Measurements from ENCODE around the gene COA6. TPM values are rescaled to one million over a fixed set of nuclear protein-coding genes. Genes with fewer than 3 reads are reported as not detected.
"Not testable (repeated sequence)": the region's sequence is repeated elsewhere in the genome, so short reads cannot be mapped to it uniquely, and the experiment has no call there.

Gene COA6
- total RNA-seq, 1 donor from 2014 or later = 14.3 TPM

DNA sequence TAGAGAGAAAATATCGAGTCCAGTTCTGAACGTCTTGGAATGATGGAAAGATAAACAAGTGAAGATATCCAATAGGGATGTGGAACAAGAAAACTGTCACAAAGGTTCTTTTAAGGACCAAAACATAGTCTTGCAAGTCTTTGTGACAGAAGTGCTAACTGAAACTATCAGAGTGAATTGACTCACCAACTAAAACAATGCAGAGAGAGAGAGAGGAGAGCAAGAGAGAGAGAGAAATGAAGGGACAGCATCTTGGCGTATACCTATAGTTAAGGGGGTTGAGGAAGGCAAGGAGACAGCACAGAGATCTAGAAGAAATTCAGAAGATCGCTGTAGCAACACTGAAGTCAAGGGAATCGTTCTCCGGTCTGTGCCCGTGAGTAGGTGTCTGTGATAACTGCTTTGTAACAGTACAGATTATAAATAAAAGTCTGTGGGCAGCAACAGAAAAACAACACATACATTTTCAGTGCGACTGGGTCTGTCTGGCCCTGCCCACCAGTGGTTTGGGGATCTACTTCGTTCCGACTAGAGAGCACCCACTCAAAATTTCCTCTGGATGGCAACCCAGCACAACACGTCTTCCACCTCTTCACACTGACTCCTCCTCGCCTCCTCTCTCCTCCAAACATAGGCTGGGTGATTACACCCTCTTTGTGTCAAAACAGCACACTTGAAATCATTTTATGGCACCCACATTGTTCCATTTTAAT, 4.8 kb upstream of the COA6 start:
- FAIRE-seq (no peak), DNase-seq (ENCODE audit: low spot score in 2 of 2) (no peak)

DNA sequence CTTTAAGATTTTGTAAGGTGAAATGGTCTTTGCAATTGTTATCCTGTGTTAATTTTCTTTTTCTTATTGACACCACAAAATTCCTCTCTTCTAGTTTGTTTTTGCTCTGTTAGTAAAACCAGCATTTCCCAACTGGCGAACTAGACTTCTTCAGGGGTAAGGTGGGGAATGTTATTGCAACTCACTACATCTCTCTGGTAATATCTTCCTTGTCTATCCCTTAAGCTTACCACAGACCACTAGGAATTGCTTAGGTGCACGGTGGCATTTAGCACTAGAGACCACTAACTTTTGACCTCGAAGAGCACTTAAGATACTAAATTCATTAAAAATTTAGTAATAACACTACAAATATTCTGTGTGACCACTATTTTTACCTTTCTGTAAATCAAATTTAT, 4.2 kb upstream of the COA6 start:
- no peak for DNase-seq (ENCODE audit: low spot score in 2 of 2)
- FAIRE-seq = no peak

DNA sequence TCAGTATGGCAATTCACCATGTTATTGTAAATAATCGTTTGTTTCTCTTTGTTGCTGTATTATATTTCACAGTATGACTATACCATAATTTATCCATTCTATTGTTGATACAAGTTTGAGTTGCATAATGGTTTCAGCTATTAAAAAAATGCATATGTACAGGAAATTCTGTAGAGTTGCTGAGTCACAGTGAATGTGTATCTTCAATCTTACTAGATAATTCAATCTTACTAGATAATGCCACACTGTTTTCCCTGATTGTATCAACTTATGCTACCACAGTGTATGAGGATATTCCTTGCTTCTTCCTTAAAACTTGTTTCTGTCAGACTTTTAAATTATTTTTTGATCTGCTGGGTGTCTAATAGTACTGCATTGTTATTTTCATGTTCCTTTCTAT, 3.5 kb upstream of the COA6 start:
- DNase-seq (ENCODE audit: low spot score in 2 of 2) (no peak), FAIRE-seq (no peak)

DNA sequence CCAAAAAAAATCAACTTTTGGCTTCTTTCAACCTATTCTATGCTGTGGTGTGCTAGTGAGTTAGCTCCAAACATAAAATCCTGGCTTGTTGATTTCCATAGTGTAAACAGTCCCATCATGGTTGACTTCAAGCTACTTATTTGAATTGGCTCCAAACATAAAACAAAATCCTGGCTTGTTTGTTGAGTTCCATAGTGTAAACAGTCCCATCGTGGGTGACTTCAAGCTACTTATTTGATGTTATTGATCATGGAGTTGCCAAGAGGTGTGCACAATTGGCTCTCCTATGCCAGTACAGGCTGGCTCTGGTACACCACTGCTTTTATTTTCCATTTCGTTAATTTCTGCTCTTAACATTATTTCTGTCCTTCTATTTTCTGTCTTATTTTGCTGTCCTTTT, 1.8 kb upstream of the COA6 start:
- DNase-seq (ENCODE audit: low spot score in 2 of 2) (no peak), FAIRE-seq (no peak)

DNA sequence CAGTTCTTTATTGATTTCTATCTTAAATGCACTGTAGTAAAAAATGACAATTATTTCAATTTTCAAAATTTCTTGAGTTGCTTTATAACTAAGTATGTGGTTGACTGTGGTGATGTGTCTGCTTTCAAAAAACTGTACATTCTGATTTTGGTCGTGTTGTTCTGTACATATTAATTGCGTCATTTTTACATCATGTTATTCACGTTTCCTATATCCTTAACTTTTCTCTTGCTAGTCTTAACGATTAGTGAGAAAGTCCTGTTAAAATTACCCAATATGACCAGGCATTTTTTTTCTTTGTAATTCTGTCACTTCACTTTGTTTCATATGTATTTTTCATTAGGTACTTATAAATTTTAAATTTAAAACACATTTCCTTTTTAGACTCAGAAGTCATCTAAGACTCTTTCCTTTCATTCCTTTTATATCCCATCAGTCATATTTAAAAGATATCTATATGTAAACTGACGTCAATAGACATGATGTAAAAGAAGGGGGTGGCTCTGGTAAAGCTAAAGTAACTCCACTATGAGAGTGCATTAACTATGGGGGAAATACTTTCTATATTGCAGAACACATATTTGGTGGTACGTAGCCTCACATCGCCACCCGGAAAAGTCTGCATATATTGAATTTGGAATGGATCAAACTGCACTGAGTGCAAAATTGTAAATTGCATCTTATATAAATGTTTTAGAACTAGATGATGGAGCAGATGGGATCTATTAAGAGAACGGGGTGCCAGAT, 1.1 kb upstream of the COA6 start:
- FAIRE-seq = no peak

DNA sequence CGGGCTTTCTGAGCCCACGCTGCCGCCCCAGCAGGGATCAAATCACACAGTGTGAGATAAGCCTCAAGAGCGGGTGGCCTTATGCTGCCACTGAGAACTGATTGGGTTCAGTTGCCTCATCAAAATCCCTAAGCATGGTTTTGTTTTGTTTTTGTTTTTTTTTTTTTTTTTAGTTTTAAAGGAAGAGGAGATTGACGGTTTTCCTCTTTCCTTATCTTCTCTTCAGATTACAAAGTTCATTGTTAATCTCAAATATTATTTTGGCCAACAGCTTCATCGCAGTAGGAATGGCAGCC, 651 bp downstream of the COA6 start:
- DNase-seq (ENCODE audit: low spot score in 2 of 2) (no peak), FAIRE-seq (no peak)

More for the DNA sequence above, 1.1 kb upstream of the COA6 start:
- DNase-seq (ENCODE audit: low spot score in 2 of 2) = no peak

DNA sequence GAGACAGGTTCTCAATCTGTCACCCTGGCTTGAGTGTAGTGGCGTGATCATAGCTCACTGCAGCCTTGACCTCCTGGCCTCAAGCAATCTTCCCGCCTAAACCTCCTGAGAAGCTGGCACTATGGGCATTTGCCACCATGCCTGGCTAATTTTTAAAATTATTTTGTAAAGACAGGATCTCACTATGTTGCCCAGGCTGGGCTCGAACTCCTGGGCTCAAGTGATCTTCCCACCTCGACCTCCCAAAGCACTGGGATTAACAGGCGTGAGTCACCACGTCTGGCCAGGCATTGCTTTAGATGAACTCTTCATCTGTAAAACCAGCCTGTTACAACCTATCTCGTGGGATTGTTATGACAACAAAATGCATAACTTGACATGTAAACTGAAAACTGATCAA, 2.4 kb downstream of the COA6 start:
- FAIRE-seq (no peak), DNase-seq (ENCODE audit: low spot score in 2 of 2) (no peak)

DNA sequence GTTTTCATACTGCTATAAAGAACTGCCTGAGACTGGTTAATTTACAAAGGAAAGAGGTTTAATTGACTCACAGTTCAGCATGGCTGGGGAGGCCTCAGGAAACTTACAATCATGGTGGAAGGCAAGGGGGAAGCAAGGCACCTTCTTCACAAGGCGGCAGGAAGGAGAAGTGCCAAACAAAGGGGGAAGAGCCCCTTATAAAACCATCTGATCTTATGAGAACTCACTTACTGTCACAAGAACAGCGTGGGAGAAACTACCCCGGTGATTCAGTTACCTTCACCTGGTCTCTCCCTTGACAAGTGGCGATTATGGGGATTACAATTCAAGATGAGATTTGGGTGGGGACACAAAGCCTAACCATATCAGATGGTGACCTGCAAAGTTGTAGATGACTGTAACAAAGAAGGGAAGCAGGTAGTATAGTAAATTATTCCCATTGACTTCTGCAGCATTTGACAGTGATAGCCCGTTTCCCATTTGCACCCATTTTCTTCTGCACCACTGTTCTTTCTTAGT, 6.4 kb downstream of the COA6 start:
- not testable (repeated sequence) for FAIRE-seq; DNase-seq (ENCODE audit: low spot score in 2 of 2)

DNA sequence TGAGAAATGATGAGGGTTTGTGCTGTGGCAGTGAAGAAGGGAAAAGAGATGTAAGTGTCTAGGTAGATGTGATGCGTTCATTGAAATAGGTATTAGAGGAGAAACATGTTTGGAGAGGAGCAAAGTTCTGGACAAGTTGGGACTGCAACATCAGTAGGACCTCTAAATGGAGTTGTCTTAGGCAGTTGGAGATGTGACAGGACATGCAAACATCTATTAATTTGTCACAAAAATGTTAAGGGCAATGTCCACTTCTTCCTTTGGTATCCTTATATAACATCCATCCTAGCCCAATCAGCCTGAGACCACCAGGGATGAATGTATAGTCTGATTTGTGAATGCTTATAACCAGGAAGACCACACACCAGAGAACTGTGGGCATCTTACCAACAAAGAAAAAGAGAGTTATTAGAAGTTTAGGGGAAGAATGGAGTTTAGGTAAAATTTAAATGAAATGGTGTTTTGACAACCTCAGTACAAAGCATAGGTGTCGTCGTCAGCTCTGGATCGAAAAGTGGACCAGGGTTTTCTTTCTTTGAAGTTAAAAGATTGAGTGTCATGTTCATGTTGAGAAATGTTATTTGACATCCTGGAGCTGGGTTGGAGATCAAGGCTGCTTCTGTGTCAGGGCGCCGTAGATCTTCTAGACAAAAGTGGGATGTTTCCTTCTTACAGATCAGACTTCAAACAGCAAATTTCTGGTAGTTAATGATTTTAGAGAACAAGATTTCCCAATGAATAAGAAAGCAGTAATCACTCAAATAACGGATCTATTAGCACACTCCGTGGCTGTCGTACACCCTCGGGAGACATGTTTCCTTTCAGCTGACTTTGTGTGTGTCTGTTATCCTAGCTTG, 8.7 kb downstream of the COA6 start:
- no peak for DNase-seq (ENCODE audit: low spot score in 2 of 2)
- no peak for FAIRE-seq

DNA sequence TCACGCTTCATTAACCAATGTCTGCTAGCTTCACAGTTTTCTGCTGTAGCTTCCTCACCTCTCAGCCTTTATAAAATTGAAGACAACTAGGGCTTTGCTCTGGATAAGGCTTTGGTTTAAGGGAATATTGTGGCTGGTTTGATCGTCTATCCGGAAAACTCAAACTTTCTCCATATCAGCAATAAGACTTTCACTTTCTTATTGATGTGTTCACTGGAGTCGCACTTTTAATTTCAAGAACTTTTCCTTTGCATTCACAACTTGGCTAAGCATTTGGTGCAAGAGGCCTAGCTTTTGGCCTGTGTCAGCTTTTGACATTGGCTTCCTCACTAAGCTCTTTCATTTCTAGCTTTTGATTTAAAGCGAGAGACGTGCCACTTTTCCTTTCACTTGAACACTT, 12.9 kb downstream of the COA6 start:
- FAIRE-seq = no peak

DNA sequence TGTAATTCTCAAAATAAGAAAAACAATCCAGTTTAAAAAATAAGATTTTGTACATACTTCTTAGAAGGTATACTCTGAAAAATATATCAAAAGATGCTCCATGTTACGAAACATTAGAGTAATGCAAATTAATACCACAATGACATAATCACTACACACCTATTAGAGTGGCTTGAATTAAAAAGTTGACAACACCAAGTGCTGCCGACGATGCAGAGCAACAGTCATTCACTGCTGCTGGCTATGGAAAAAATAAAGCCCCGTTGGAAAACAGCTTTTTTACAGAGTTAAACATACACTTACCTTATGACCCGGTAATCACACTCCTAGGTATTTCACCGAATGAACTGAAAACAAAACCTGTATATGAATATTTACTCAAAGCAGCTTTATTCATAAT, 14.8 kb downstream of the COA6 start:
- no peak for DNase-seq (ENCODE audit: low spot score in 2 of 2)
- FAIRE-seq = no peak

More for the DNA sequence above, 12.9 kb downstream of the COA6 start:
- no peak for DNase-seq (ENCODE audit: low spot score in 2 of 2)

DNA sequence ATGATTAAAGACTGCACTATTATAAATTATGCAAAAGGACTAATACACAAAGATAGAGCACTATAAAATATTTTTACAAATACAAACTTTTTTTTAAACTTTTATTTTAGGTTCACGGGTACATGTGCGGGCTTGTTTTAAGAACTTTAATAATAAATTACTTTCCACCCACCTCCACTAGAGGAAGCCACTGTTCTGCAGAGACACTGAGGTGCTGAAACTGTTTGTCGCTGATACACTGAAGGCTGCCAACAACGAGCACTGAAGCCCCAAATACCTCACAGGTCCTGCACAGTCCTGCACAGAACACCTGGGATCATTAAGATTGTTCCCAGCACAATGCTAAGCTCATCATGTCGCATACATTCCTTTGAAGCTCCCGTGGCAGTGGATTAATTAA, 19.9 kb downstream of the COA6 start:
- DNase-seq (ENCODE audit: low spot score in 2 of 2) (no peak), FAIRE-seq (no peak)

DNA sequence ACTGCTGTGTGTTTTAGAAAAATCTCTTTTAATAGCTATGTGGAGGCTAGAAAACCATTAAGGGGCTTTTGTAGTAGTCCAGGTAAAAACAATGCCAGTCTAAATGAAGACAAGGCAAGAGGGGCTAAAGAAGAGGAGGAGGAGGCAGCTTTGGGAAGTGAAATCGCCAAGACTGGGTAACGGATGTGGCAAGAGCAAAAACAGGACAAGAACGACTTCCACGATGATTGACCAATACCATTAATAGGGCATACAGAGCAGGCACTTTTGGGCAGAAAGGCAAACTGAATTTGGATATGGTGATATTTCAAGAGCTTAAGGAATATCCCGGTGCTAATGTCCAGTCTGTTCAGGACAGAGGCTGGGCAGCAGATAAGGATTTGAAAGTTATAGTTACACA, 22.0 kb downstream of the COA6 start:
- FAIRE-seq (no peak), DNase-seq (ENCODE audit: low spot score in 2 of 2) (no peak)

DNA sequence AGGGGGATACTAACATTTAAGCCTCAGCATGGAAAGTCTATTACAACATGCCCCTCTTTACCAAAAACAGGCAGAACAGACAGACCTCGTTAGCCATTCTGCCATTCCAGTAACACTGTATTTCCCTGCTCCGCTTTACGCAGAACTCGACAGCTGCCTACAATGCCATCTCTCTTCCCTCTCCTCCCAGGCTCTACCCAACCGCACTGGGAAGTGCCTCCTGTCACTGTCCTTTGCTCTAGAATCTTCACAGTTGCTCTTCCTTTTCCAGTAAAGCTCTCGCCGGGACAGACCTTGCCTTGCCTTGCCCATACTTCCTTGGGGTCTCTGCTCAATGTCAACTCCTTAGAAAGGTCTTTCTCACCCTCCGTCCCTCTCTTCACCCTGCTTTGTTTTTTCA, 22.8 kb downstream of the COA6 start:
- DNase-seq (ENCODE audit: low spot score in 2 of 2) (no peak), FAIRE-seq (no peak)

DNA sequence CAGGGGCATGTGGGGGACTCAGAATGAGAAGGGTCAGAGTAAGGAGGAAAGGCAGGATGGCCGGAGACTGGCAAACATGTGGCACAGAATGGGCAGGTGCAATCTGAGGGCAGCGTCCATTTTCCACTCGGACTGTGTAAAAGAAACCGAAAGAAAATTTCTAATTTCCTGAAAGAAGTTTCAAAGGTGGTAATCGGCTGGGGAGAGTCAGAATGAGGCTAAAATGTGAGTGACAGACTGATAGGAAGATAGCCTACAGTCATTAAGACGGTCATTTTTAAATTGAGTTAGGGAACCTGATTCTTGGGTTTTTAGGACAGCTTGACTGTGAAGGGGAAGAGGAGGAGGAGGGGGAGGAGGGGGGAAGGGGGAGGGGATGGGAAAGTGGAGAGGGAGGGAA, 23.6 kb downstream of the COA6 start:
- FAIRE-seq (no peak), DNase-seq (ENCODE audit: low spot score in 2 of 2) (no peak)

DNA sequence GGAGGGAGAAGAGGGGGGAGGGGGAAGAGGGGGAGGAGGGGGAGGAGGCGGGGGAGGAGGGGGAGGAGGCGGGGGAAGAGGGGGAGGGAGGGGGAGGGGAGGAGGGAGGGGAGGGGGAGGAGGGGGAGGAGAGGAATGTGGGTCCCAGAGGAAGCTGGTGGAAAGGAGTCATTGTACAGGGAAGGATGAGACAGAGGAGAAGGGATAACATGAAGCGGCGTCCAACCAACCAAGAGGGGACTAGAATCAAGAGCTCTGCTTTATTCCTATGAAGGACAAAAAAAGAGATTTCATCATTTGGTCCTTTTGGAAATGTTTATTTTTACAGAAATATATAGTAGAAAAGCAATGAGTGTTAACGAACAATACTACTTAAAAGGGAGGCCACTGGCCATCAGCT, 24.5 kb downstream of the COA6 start:
- no peak for DNase-seq (ENCODE audit: low spot score in 2 of 2)
- FAIRE-seq = no peak

DNA sequence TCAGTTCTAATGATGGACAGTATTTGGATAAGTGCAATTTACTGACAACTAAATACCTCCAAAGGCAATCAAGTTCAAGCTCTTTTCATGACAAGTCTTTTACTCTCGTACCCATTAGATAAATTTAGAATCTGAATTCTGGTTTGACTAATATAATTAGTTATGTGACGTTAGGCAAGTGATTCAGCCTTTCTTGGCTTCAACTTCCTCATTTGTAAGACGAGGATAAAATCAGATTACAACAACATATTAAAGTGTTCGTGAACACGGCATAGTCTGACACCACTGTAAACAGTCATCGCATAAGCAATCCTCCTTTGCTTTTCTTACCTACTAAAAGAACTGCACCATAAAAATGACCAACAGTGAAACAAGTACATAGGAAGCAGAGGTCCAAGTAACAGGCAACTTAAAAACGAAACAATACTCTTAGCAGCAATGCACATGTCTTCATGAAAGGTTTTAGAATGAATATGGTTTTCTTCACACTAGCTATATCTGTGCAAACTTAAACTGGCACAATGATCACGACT, 25.7 kb downstream of the COA6 start:
- DNase-seq (ENCODE audit: low spot score in 2 of 2) (no peak), FAIRE-seq (no peak)

DNA sequence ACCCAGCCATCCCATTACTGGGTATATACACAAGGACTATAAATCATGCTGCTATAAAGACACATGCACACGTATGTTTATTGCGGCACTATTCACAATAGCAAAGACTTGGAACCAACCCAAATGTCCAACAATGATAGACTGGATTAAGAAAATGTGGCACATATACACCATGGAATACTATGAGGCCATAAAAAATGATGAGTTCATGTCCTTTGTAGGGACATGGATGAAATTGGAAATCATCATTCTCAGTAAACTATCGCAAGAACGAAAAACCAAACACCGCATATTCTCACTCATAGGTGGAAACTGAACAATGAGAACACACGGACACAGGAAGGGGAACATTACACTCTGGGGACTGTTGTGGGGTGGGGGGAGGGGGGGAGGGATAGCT, 26.3 kb downstream of the COA6 start:
- FAIRE-seq; DNase-seq (ENCODE audit: low spot score in 2 of 2): not testable (repeated sequence)

DNA sequence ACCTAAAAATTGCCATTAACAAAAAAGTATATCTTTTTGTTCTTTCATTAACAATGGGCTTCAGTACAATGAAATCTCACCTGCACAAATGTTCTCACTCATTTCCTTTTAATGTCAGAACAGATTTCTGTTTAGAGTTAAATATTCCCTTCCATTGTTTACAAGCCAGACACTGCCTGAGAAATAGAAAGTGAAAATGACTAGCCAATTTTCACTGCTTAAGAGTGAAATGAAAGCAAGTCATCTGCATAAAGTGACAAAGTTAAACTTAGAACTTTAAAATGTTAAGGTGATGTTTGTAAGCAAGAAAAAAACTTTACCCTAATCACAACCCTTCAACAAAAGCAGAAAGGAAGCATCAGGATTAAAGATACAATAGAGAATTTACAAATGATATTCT, 27.5 kb downstream of the COA6 start:
- FAIRE-seq = no peak
- no peak for DNase-seq (ENCODE audit: low spot score in 2 of 2)

DNA sequence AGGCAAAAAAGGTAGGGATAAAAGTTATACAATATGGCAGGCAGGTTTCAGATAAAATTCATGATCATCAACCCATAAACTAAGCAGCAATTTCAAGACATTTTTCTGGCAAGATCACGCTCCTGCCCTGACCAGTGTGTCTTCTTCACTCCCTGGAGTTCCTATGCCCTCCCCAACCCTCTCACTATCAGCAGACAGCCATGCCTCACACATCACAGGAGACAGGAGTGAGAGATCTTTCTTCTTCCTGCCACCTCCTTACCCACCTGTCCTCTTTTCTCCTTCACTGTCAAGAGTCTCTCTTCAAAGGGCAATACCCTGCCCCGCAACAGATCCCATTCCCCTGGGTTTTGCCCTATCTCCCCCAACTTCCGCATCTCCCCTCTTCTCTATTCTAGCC, 28.4 kb downstream of the COA6 start:
- DNase-seq (ENCODE audit: low spot score in 2 of 2) = no peak

DNA sequence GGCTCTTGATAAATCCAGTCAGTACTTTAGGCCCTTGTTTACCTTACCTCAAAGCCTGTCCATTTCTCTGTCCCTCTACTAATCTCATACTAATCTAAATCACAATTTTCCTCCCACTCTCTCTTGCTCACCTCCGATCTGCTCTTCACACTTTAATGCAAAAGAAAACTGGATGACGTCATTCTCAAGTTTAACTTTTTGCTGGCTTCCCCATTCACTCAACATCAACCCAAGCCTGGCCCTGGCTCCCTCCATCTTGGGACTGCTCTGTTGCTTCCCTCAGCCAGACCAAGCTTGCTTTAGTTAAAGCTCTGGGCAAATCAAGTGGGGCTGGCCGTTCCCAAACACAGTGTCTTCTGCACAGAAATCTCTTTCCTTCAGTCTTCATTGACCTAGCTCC, 29.7 kb downstream of the COA6 start:
- no peak for DNase-seq (ENCODE audit: low spot score in 2 of 2)
- no peak for FAIRE-seq

More for the DNA sequence above, 28.4 kb downstream of the COA6 start:
- no peak for FAIRE-seq

Data from frontal cortex (tissue), 4 donors.